Activated CD4-positive, alpha-beta T cell treated with anti-CD3 and anti-CD28 coated beads, Interleukin-2, Interleukin-6, amounts not matched to agents 100 ng/mL and 50 ng/mL, durations not matched to agents 16 hours and 8 hours (primary cell): ENCODE results near the gene SIRPB2.
A peak's percentile ranks its signal among the peaks of the same experiment; 100 is the strongest.

Experiments
- DNase-seq: peaks from one replicate; pipeline ENCODE4 v3.0.0-alpha.2; 2020

Gene SIRPB2

DNA sequence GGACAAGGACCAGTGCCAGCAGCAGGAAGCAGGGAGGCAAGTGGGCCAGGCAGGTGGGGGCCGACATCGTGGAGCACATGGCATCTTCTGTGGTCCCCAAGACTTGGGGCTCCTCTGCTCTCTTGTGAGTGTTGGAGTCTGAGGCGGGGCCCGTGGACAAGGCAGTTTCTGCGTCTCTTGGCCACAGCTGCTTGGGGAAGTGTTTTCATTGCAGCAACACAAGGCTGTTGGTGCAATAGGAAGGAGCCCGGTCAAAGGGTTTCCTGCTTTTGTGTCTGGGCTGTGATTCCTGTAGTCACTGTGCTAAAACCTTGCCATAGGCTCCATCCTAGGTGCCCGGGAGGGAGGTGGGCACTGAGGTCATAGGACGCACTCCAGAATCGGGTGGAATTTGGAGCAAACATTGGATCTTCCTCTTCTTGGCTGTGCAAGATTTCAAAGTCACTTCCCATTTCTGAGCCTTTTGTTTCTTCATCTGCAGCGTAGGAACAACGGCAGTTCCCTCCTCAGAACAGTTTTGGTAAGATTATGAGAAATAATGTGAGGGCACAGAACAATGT is at the start of gene SIRPB2:
Gene SIRPB2, minus strand, starts transcription at position 140 of the 560 bp plus-strand sequence. Its CDS starts 61 bp downstream, at position 79.
- no peak for DNase-seq

DNA sequence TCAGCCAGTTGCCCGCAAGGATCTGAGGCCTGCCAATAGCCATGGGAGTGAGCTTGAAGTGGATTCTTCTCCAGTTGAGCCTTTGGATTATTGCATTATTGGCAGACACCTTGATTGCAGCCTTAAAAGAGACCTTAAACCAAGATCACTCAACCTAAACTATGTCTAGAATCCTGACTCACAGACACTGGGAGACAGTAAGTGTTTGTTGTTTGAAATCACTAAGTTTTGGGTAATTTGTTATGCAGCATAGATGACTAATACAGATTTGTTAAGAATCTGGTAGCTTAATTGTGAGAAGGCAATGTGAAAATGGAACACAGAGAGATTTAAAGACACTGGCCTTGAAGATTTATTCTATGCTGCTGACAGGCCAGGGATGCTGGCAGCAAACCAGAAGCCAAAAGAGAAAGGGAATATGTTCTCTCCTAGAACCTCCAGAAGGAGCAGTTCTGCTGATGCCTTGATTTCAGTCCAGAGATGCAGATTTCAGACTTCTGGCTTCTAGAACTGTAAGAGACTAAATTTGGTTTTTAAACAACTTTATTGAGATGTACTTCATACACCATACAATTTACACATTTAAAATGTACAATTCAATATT is 48.7 kb upstream of the SIRPB2 start:
- DNase-seq = no peak

DNA sequence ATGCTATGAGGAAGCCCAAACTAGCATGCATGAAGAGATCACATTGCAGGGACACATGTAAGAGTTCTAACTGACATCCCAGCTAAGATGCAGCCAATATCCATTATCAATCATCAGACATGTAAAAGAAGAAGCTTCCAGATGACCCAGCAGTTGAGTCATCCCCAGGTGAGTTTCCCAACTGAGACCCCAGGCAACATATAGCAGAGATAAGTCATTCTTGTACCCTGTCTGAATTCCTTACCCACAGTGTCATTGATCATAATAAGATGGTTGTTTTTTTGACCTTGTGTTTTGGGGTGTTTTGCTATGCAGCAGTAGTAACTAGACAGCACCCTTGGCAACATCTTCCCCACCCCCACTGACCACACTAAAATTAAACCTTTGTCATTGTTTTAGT is 47.4 kb upstream of the SIRPB2 start:
- DNase-seq = no peak

DNA sequence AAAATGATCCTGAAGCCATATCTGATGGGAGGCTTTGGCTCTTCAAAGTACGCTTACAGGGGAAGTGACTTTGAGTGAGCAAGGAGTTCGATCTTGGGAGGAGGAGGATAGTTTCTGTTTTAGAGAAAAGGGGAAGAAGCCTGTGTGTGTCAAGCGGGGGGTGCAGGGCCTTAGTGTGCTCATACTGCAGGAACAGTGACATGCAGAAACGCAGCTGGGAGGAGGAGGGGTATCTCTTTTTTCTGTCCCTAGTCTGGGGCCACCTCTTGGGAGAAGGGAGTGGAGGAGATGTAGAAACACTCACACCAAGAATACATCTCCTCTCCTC is 46.5 kb upstream of the SIRPB2 start:
- no peak for DNase-seq

DNA sequence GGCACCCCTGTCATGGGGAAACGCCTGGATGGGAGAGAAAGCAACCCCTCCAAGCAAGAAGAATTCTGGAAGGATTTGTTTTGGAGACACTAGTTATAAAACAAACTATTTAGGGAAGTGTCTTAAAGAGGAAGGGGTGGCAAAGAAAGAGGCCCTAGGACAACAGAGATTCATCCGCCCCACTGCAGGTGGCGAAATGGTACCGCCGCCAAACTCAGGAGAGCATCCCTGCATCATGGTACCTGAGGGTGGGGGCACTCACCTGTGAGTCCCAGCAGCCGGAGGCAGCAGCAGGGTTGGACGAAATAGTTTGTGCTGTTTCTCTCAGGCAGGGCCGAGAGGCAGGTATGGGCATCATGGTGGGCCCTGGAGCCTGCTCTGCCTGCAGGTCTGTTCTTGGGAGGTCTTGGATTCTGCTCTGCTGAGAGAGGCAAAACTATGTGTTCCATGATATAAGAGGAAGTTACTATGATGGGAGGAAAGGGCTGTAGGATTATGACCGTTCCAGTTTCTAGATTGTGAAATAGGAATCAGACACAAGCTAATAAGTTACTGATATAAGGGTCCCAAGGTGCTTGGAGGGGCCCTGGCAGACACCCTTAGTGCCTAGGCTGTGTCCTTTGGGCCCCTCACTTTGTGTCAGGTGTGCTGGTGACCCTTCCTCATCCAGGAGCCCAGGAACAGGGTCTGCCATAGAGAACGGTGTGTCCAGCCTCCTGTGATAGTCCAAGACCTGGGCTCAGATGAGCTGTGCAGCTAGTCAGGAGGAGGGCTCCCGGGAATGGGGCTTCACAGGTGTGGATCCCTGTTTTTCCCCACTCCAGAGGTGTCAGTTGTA is 45.9 kb upstream of the SIRPB2 start:
- no peak for DNase-seq

DNA sequence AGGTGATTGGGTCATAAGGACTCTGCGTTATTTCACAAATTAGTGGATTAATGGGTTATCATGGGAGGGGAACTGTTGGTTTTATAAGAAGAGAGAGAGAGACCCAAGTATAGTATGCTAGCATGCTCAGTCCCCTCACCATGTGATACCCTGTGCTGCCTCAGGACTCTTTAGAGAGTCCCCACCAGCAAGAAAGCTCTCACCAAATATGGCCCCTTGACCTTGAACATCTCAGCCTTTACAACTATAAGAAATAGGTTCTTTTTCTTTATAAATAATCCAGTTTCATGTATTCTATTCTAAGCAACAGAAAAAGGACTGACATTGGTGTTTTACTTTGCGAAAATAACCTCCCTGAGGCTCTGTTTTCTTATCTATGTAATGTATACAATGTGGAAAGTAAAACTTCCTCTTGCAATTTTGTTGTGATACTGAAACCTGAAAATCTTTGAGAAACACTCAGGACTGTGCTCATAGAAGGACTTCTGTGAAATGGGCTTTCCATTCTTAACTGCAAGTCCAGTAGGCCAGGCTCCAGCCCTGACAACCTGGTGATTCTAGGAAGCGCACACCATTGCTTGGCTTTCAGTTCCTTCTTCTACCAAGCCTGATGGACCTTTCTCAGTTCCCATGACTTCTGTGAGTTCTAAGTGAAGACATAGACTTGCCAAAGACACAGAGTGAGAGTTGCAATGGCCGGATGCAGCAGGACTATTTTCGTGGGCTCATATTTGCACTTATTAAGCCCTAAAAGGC is 44.4 kb upstream of the SIRPB2 start:
- no peak for DNase-seq

DNA sequence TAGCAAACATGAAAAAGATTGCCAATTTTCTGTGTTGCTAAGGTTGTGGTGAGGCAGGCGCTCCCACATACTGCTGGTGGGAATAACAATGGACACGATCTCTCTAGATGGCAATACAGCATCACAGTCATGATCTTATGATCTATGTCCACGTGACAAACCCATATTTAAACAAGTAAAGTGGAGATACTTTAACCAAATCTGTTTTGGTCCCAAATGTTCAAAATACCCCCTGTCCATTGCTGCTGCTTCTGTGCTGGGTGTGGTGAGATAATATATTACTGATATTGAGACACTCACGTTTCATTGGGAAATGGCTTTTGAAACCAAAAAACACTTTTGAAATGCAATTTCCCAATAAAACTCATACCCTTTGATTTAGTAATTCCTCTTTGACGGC is 43.3 kb upstream of the SIRPB2 start:
- DNase-seq = no peak

DNA sequence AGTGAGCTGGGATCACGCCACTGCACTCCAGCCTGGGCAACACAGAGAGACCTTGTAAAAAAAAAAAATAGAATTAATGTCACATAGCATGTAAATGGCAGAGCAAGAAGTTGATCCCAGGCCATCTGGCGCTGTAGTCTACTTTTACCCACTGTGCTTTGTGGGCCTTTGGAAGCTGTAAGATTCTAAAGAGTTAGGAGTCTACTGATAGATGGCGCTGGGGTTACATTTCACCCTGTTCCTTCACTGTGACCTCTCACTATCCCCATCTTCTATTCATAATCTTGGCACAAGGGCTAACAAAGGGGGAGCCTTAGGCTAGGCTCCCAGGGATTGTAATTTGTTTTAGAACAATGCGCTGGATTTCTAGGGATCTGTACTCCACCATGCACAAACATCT is 41.8 kb upstream of the SIRPB2 start:
- no peak for DNase-seq

DNA sequence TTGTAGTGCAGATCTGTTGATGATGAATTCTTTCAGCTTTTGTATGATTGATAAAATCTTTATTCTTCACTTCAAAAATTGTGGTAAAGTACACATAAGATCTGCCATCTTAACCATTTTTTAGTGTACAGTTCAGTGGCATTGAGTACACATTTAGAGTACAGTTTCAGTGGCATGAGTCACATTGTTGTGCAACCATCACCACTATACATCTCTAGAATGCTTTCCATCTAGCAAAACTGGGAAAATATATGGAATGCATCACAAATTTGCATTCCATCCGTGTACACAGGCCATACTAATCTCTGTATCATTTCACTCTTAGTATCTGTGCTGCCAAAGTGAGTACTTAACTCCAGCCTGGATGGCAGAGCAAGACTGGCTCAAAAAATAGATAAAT is 37.6 kb upstream of the SIRPB2 start:
- no peak for DNase-seq

DNA sequence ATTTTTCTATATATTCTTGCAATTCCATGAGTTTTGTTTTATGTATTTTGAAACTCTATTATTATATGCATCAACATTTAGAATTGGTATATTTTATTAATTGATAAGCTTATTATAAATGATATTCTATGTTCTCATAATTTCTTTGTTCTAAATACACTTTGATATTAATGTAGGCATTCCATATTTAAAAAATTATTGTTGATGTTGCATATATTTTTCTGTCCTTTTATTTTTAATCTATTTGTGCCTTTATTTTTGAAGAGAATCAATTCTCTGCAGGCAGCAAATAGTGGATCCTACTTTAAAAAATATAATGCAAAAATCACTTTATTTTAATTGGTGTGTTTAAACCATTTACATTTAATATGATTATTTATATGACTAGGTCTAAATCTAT is 36.7 kb upstream of the SIRPB2 start:
- no peak for DNase-seq

DNA sequence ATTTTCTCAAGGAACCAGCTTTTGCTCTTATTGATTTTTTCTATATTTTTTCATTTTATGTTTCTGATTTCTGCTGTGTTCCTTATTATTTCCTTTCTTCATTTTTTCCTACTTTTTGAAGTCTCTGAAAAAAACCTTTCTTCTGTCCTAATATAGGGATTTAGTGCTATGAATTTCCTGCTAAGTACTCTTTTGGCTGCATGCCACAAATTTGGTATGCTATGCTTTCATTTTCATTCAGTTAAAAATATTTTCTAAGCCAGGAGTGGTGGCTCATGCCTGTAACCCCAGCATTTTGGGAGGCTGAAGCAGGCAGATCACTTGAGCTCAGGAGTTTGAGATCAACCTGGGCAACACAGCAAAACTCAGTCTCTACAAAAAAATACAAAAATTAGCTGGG is 35.7 kb upstream of the SIRPB2 start:
- DNase-seq = no peak

DNA sequence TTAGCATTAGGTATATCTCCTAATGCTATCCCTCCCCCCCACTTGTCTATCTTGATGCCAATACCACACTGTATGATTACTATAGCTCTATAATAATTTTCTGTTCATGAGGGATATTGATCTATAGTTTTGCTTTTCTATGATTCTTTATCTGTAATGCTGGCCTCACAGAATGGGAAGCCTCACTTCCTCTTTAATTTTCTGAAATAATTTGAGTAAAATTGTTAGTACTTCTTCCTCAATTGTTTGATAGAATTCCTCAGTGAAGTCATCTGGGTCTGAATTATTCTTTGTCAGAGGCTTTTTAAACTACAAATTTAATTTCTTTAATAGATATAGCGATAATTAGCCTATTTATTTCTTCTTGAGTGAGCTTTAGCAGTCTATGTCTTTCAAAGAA is 35.1 kb upstream of the SIRPB2 start:
- no peak for DNase-seq

DNA sequence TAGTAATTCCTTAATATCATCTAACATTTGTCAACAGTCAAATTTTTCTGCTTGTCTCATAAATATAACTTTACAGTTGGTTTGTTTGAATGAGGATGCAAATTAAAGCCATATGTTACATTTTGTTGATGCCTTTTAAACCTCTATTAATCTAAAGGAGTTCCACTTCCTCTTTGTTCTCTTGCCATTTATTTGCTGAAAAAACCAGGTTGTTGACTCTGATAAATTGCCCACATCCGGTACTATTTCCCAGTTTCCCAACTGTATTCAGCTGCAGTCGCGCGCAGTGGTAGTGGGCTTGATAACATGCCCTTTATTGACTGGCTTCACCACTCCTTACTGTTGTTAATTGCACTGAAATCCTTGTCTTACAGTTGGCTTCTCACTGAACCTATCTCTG is 32.8 kb upstream of the SIRPB2 start:
- no peak for DNase-seq

DNA sequence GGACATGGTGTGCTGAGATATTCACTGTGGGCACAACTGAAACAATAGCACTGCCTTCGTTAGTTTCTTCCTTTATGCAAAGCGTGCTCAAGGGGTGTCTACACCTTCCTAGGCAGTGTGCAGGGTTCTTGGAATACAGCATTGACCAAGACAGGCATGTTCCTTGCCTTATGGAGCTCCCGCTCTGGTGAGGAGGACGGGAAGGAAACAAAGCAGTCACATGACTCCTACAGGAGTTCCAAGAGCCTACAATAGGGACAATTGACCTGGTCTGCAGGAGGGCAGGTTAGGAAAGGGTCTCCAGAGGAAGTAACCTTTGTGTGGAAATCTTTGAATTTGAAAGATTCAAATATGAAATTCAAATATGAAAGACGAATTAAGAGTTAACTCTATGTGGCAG is 25.8 kb upstream of the SIRPB2 start:
- DNase-seq = no peak

DNA sequence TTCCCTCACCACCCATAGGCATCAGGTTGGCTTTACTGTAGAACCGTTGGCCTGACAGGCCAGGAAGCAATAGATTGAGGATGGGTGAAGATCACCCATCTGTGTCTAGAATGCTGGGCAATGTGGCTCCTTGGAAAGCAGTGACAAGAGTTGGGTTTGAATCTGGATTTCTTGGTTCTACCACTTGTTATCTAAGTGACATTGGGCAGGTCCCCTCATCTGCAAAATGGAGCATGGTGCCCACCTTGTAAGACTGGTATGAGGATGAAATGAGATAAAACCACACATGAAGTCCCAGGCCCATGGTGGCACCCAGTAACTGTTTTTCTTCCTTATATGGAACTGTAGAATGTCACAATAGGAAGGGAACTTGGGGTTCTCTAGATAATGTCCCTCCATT is 22.6 kb upstream of the SIRPB2 start:
- DNase-seq = no peak

DNA sequence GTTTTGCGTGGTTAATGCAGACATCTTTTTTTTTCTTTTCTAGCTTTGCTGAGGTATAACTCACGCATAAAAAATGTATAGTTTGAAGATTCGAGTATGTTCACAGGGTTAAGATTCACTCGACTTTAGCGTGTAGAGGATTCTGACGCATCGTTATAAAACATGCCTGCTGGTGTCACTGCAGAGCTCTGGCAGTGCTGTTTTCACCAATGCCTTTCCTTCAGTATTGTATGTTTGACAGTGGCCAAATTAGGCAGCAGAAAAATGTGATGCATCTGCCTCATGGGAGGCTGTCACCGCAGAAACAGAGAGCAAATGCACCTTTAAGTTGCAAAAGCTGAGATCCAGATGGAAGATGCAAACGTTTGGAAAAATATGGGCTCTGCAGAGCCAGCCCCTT is 18.0 kb upstream of the SIRPB2 start:
- peak; percentile 21 for DNase-seq

DNA sequence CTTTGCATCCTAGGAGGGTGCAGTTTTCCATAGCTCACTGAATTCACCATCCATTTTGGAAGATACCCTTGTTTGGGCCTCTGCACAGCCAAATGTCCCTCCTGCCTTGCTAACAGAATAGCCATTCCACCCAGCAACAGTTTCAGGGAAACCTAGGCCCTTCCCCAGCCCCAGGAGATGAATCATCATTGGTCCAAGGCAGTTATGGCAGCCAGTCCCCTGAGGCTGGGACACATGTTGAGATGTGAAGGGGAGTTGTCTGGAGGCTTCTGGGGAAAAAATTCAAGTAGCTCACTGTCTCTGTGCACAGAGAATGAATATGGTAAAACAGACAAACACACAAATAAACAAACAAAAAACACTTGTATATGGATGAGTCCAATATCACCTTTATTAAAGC is 17.4 kb upstream of the SIRPB2 start:
- no peak for DNase-seq

DNA sequence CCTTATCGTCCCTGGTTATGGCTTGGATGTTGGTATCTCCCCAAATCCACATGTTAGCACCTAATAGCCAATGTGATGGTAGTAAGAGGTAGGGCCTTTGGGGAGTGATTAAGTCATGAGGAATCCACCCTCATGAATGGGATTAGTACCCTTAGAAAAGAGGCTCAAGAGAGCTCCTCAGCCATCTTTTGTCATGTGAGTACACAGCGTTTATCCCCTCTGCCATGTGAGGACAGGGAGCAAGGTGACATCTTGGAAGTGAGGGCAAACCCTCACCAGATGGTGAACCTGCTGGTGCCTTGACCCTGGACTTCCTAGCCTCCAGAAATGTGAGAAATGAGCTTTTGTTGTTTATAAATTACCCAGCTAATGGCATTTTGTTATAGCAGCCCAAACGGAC is 16.1 kb upstream of the SIRPB2 start:
- no peak for DNase-seq

DNA sequence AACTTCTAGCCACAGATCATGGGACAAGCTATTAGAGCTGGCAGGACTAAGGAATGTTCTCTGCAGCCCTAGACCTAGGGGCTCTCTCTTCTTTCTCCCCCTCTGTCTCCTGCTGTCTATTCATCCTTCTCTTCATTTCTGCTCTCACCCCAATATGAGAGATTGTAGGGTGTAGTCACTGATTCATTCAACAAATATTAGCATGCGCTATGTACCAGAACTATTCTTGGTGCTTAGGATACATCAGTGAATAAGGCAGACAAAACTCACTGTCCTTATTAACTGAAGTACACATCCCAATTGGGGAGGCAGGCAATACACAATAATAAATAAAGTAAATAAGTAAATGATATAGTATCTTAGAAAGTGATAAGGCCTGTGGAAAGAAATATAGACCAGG is 14.7 kb upstream of the SIRPB2 start:
- DNase-seq = no peak

DNA sequence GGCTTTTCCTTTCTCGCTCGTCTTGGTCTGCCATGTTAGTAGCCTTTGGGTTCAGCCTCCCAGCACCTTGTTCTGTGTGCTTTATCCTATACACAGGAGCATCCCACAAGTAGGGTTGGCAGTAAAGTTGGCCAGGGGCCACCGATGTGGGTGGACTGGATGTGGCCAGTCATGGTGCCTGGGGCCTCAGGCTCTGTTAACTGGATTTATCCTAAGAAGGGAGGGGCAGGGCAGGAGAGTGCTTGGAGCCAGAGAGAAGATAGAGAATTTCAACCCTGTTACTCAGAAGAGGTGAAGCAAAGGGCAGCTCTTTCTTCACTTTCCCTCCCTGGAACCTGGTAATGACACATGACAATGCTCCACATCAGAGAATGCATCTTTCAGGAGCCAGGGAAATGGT is 14.1 kb upstream of the SIRPB2 start:
- DNase-seq = no peak

DNA sequence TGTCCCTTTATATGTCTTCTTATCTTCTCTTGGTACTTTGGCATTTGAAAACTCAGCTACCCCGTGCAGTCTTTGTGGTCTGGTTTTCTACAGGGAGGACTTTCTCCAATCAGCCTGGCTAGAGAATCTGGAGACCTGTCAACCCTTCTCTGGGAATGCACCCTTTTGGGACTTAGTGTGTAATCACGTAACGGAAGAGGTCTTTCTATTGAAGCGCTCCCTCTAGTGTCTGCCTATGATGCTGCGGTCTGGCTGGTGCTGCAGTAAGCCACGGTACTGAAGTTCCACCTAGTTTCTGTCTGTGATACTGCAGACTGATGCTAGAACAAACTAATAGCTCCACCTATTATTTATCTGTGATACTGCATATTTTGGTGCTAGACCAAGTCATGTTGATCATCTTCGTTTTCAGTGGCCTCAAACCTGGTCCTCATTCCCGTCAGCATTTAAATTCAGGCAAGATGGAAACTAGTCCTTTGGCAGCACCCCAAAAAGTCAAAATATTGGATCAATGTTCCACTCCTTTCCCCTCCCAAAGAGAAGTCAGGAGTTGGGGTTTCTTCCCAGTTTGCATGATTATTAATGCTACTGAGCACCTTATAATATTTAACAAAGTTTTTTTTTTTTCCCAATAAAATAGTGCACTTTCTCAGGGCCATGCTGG is 12.5 kb upstream of the SIRPB2 start:
- peak; percentile 82 for DNase-seq

DNA sequence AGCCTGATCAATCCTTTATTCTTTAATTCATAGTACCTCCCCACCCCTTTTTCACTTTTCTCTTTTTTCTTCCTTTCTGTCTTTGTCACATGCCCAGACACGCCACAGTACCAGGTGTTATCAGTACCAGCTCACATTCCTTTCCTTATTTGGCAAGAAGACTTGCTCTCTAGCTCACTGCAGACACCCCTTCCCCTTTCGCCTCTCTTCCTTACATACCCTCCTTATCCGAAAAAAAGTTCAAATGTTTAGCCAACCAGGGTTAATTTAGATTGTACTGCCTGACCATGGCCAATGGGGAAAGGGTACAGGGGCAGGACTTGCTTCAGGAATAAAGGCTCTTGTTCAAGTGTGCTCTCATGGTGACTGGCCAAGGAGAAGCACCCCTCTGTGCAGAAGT is 9.3 kb upstream of the SIRPB2 start:
- DNase-seq = no peak
